Esophagus mucosa (tissue), 1 donor: Measurements from ENCODE around the gene PPP2R2C. TPM values are rescaled to one million over a fixed set of nuclear protein-coding genes. Genes with fewer than 3 reads are reported as not detected.

Experiments
- ATAC-seq: fragments of 200-7000 bp; cut with Tn5 transposase; one replicate; pipeline ENCODE4 v1.9.1; 2020
- total RNA-seq: library from RNA; stranded (reverse); gene quantifications from one replicate; pipeline ENCODE4 v1.2.4, GENCODE V29; 2023
- donor health status: DM: yes; HTN: yes; CAD: no.

Gene PPP2R2C
- total RNA-seq, 1 donor from 2014 or later = 65.7 TPM

DNA sequence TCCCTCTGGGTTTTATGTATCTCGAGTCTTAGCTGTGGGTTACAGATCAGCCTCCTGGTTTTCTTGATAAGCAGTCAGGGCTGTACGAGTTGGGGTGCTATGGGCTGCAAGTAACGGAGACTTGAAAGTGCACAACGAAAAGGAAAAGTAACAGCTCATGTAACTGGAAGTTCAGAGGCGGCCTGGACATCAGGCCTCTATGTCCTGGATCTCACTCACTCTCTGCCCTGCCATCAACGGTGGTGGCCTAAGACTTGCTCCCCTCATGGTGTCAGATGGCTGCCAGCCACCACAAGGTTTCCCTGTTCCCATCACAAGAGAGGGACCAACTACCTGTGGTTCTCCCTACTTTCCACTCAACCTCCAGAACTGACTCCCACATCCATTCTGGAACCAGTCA is 4.8 kb downstream of the PPP2R2C start:
- ATAC-seq = no peak

DNA sequence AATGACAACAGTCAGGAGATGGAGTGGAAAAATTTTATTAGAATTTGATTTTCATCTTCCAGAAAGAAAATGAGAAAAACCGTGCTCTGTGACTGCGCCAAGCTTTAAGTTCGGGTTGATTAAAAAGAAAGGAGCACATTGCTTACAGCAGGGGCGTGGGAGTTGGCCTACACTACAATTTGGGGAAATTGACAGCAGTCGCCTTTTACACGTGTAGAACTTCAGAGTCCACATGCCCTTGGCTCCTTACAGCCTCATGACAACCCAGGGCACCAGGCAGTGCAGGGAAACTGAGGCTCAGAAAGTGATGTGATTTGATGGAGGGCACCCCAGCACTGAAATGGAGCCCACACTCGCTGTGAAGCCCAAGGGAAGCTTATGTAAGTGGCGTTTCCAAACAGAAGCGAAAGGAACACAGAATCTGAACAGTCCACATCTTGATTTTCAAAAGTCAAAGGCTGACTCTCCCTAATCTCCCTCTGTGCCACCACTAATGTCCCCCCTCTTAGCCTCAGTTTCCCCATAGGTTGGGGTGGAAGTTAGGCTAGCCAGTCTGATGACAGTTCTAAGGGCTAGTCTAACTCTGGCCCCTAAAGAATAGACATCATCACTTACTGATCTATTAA is 5.5 kb downstream of the PPP2R2C start:
- ATAC-seq = no peak

DNA sequence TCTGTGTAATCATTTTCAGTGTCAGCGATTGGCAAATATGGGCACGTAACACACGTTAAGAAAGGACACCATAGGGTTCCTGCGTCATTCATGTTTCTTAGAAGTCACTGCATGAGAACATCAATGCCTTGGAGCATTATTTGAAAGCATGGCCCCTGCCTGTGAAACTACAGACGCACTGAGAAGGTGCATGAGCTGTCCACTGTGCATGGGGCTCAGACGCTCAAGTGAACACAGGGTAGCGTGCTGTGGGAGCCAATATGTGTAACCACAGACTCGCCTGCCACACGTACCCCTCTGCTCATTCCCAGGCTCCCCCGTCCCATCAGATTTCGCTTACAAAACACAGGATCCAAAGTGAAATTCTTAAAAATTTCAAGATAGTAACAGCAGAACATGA is 6.5 kb downstream of the PPP2R2C start:
- no peak for ATAC-seq

DNA sequence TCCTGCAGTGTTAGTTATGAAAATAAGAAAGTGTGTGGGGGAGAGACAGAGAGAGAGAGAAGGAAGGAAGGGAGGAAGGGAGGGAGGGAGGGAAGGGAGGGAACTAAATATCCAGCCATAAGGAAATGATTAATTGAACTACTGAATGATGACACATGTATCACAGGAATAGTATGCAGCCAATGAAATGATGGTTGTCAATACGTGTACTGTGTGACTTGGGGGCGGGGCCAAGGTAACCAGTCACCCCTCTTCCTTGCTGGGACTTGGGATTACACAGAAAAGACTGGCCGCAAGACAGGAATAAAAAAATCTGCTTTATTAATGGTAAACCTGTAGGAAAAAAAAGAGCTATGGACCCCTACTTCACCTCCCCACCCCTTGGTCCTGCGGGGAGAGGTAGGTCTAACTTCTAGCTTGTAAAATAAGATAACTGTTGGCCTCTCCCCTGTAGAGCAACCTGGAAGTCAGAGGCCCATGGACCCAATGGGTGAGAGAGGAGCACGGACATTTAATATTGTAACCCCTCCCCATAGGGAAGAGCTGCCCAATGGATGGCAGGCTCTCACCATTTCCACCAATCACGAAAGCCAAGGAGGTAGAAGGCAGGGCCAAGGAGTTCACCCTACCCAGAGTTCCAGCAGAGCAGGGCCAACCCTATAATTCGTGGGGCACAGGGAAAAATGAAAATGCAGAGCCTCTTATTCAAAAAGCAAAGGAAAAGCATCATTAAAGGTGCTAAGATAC is 7.4 kb downstream of the PPP2R2C start:
- peak; percentile 51 for ATAC-seq

DNA sequence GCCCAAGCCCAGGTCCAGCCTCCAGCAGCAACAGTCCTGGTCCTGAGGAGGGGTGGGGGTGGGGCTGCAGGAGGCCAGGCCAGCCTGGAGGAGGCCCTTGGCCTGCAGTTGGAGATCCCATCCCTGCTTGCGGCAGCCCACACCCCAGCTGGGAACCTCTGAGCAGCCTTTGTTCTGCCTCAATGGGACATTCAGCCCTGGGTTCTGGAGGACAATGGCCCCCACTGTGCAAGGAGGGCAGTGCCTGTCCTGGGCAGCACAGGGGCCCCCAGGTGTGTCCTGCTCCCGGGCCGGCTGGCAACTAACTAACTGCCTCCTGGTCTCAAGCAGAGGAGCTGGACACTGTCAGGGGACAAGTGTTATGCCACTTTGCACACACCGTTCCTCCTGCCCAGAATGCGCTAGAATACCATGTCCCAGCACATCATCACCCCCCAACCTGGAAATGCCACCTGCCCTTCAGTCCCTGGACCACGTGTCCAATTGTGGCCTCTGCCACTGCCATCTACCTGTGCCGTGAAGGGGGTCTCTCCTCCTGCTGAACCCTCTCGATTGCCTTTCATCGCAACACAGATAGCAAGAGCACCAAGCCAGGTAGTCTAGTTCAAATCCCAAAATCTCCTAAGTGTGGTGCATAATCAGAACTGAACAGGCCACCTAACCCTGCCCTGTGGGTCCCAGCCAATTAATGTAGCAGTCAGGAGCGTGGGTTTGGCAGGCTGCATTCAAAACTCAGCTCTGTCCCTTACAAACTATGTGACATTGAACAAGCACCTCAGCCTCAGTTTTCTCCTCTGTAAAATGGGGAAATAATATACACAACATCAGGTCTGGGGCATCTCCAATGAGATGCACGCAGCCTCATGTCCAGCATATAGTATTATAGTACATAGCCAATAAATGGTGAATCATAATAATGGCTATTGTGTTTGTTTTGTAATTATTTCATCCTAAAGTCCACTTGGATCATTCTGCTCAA is 8.8 kb downstream of the PPP2R2C start:
- ATAC-seq = no peak

DNA sequence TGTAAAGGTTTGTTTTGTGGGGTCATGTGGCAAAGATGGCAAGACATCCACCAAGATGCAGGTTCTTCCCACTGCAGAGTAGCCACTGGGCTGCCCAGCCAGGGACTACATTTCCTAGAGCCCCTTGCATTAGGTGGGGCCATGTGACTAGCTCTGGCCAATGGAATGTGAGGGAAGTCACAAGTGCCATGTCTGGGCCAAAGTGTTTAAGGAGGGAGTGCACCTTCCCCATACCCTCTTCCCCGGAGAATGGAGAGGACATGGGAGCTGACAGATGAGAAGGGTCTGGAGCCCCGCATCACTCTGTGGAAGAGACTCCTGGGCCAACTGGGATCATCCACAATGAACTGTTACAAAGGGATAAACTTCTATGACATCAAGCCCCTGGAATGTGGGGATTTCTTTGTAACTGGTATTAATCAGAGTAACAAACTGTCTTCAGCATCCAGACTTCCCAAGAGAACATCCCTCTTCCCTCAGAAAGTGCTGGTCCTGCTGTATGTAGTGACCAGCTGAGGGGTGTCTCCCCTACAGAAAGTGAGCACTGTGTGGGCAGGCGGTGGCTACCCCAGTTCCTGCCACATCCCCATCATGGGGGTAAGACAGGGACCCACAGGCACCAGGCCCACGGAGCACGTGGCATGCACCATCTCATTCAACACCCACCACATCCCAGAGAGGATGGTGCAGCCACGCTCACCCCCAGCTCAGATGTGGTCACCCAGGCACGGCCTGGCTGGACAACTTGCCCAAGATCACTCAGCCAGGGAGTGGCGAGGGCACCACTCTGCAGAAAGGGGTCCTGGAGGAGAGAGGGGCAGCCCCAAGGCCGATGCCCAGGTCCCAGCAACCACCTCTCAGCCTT is 10.9 kb downstream of the PPP2R2C start:
- ATAC-seq = no peak

DNA sequence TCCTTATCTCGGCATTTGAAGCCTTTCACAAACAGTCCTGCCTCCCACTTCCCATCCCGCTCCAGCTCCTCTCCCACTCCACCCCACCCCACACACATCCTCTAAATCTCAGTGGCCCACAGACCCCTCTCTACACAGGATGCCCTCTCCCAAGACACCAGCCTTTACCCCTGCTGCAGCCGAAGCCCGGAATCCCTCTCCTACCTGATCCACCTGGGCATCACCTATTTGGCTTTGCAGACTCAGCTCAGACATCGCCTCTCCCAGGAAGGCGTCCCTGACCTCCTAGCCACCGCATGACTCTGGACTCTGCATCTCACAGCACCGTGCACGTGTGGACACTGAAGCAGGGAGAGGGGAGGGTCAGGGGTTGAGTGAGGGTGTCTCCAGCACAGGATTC is 11.5 kb downstream of the PPP2R2C start:
- no peak for ATAC-seq

DNA sequence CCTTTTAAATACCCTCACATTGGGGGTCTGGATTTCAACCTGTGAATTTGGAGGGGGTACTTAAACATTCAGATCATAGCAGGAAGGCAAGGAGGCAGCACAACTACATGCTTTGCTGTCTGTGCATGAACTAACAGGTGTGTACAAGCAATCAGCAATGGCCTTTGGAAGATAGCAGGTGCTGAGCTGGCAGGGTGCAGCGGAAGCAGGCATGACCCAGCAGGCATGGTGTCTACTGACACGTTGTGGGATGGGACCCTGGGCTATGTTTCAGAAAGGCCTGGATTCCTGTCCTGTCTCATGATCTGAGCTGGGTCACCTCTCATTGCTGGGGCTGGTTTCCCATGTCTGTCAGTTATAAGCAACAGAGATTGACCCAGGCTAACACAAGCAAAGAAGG is 13.9 kb downstream of the PPP2R2C start:
- peak; percentile 79 for ATAC-seq

DNA sequence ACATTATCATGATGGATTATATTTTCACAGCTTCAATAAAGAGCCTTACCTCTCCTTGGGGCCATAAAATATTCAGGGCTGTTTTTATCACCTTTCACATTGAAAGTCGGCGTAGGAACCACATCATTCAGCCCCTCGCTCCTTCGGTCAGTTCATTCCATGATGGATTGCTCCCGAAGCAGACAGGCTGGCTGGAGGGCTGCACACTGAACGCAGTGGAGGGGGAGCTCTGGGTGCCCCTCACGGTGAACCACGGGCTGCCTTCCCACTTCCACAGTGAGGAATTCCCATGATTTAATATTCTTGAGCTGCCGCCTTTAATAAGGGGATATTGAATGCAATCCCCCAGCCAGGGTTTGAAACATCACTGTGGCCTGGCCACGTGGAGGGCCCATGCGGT is 16.0 kb downstream of the PPP2R2C start:
- no peak for ATAC-seq

DNA sequence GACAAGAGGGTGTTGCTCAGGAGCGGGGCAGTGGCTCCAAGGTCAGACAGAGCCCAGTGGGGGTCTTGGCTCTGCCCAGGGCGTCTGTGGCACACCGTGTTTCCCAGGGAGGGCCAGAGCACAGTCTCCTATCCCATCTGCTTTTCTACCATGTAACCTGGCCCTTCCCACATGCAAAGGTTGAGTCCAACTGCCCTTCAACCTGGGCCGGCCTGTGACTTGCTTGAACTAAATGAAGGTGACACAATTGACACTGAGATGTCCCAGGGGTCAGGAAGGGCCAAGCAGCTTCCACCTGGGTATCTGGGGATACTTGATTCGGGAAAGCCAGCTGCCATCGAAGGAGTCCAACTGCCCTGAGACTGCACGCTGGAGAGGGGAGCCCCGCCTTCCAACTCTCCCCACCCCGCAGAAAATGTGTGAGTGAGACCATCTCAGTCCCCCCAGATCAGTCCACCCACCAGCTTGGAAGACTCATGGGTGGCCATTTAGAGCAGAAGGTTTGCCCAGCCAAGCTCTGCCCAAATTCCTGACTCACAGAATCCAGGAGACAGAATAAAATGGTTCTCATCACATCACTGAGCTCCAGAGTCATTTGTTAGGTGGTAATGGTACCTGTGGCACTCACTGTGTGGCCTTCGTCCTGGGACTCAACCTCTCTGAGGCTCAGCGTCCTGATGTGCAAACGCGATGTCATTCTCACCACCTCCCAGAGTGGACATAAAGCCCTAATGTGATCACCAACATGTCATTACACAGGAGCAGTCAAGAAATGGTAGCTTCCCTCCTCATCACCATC is 18.1 kb downstream of the PPP2R2C start:
- ATAC-seq = no peak

DNA sequence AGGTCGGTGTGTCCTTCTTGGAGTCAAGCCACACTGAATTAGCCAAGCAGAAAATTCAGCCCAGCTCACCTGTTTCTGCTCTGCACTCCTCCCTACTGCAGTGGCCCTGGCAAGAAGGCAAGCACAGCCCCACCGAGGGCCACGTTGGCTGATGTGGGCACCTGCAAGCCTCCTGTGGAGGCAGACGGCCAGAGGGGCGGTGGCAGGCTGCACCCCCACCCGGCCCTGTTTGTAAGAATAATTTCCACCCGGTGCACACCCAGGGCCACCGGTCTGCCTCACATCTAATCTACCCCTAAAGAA is 18.8 kb downstream of the PPP2R2C start:
- no peak for ATAC-seq

DNA sequence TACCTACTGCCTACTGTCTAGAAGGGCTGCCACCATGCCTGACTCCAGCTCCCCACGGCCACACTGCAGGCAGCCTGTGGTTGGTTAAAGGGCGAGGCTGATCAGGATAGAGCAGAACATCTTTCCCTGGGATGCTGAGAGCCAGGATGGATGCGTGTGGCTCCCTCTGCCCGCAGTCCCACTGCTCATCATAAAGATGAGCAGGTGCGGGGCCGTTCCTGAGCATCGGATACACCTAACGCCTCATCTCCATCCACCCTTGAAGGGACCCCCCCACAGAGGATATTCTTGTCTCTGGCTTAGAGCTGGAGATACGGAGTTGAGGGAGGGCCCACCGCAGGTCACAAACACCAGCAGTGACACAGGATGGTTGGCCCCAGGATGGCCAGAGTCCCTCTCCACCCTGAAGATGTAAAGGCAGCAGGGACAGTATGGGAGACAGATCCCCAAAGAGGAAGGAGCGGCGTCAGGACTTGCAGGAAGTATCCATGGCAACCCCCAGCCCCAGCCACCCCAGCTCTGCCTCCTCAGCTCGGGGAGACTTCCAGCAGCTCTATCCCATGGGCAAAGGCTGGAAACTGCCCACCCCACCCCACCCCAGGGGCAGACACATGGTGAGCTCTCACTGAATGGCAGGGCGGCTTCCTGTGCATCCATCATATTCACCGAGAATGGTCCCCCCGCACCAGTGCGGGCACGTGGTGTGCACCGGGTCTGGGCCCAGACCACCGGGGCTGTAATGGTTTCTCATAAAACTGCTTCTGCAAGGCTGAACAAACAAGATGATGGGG is 19.3 kb downstream of the PPP2R2C start:
- no peak for ATAC-seq

DNA sequence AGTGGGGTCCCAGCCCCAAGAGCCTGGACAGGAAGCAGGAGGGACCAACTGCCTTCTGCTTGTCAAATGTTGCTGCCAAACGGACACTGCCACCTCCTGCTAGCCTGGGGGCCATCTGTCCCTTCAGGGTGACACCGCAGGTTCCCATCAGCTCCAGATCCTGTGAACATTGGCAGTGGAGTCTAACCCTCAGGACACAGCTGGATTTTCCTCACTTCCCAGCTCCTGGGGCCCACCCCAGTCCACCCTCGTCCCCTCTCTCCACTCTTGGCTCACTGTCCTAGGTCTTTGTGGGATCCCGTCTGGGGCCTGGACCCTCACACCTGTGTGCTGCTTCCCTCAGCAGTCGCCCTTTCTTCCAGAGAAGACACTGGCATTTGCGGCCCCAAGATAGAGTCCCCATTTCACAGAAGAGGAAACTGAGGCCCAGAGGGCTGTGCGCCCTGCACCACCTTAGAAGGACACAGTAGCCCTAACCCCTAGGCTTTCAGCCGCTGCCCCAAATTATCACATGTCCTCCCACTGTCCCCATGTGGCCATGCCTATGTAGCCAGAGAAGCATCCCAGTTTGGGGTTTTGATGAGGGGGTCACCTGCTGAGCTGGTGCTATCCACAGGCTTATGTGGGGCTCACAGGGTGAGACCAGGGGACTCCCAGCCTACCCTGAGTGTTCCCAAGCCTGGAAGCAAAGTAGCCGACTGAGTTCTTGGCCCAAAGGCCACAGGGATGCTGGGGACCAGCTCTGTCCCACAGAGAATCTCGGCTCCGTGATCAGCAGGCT is 20.1 kb downstream of the PPP2R2C start:
- ATAC-seq = no peak

DNA sequence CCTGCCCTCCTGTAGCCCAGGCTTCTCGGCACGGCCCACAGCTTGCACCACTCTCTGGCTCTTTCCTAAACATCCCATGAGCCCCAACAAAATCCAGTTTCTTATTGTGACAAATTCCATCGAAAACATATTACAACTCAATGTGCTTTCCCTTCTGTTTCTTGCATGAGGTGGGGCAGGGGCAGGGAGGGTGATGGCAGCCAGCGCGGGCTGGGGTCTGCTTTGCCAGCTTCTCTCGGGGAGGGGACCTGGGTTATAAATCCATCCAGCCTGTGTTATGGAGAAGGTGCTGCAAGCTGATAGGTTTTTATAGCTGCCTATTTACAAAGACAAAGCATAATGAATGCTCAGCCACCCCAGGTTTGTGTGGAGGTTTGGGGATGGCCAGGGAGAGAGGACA is 21.1 kb downstream of the PPP2R2C start:
- no peak for ATAC-seq

DNA sequence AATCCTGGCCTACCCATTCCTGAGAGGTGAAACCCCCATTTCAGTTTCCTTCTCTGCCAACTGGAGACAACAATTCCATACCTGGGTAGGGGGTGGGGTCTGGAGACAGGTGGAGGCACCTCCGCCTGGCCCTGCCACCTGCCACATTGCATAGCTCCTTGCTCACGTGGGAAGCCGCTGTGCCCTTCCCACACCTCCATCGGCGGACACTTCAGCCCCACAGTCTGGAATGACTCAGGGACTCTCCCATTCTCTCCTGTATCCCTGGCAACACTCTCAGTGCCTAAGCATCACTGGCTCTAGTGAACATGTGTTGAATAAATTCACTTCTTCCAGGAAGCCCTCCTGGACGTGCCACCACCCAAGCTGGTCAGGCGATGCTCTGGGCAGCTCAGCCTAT is 21.7 kb downstream of the PPP2R2C start:
- peak; percentile 29 for ATAC-seq

DNA sequence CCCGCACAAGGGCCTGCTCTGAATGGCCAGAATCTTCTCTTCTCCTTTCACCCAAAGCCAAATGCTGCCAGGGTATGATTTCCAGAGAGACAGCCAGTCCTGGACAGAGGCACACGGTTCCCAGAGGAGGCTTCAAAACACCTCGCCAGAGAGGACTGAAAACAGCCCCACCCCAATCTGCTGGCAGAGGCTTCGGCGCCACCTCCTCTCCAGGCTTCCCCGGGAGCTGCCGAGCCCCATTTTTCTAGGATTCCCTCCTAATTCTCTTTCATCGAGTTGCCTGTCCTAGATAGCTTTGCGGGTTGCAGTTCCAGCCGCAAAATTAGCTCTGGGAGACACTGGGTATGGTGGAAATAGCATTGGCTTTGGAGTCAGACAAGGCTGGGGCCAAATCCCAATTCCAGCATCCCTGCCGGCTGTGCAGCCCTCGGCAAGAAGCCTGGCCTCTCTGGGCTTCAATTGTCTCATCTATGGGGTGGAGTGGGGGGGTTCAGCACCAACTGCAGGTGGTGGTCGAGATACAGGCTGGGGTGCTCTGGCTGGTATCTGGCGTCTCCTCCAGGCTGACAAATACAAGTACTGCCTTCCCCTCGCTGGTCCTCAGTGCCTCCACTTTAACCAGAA is 22.6 kb downstream of the PPP2R2C start:
- ATAC-seq = peak; percentile 47

DNA sequence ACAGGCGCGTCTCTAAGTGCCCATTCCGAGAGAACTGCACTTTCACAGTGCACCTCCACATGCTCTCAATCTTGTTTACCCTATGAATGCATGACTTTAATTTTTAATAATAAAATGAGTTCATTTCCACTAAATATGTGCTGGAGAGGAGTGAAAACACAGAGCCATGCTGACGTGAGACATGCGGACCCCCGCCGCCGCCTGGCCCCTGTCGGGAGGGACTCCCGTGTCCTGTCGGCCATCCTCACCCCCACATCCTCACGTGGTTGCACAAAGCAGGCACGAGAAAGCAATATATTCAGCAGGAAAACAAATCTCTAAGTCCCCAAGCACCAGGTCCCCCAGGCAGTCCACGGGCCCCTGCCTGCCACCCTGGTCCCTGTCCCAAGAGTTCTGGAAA is 23.1 kb downstream of the PPP2R2C start:
- no peak for ATAC-seq

DNA sequence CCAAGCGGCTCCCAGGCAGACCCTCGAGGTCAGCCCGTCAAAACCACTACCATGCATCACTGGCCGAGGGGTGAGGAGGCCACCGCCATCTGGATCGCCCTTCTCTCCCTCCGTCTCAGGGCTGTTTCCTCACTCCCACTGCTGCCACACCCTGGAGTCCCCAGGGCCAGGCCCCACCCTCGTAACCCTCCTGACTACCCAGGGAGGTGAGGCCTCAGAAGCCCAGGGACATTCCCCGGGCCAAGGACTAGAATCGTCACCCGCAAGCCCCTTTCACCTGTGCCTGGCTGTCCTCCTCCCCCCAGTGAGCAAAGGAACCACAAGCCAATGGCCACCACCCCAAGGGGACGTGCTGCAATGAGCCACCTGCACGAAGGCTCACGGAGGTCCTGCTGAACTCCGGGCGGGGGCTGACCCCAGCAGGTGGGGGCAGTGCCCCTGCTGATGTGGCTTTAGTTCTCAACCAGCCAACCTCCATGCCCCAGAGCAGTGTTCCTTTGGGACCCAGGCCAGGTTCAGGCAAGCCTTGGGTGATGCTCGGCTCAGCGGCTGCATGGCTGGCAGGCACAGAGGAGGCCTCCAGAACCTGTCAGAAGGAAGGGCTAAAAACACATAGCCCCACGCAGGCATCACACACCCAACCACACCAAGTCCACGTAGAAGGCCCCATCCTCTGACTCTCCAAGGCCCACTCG is 23.8 kb downstream of the PPP2R2C start:
- ATAC-seq = peak; percentile 21

DNA sequence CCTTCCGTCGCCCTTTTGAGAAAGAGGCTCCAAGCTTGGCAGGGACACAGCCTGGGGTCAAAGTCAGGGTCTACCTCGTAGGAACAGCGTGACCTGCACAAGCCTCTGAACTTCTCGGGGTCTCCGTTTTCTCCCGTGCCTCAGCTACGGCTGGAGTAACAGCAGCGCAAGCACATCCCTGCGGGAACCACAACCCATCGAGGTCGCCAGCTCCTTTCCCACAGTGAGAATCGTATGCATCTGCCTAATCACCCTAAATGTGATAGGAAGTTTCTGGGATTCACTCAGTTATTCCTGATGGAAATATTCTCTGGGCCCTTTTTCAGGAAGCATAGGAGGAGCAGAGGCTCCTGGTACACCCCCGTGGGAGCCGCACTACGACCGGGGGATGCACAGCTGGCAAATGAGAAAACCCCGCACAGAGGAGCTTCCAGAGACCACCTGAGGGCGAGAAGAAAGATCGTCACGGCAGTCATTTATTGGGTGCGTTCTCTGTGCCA is 24.7 kb downstream of the PPP2R2C start:
- ATAC-seq = no peak
